Panc1 (cell line): ENCODE measurements around the gene PHF13. TPM values are rescaled to one million over a fixed set of nuclear protein-coding genes. Genes with fewer than 3 reads are reported as not detected.
A peak's percentile ranks its signal among the peaks of the same experiment; 100 is the strongest.

Experiments
- ATAC-seq: fragments of 200-7000 bp; cut with Tn5 transposase; 2 replicates; pipeline ENCODE4 v1.9.1; 2020; ENCODE audit warnings: mild to moderate bottlenecking, moderate library complexity
- BruUV-seq: library from RNA; stranded (reverse); fragments of 400-500 nt; replicated peaks from 2 replicates; lab custom pipeline; 2021; lab: Mats Ljungman, UMichigan
- CTCF ChIA-PET: fragments of 300-600 bp; sonication (Branson Sonifier 250); formaldehyde crosslinking; loops from one replicate; lab custom pipeline; 2022; ENCODE audit warnings: antibody characterized with exemption; lab: Charles Lee
- POLR2A ChIA-PET: fragments of 300-600 bp; sonication (Branson Sonifier 250); formaldehyde crosslinking; loops from one replicate; lab custom pipeline; 2022; ENCODE audit warnings: antibody characterized with exemption; lab: Charles Lee
- DNase-seq: peaks from one replicate; pipeline ENCODE4 v3.0.0-alpha.2; 2010; ENCODE audit warnings: low read depth, low spot score
- H3K27ac ChIP-seq: 2 replicates; pipeline ENCODE4 v1.5.1; 2011; ENCODE audit warnings: mild to moderate bottlenecking, low read length, inconsistent platforms
- H3K27me3 ChIP-seq: fragments of 200-500 bp; sonication (Bioruptor generic); 2 replicates; pipeline ENCODE4 v1.6.0; 2014; ENCODE audit warnings: low read length, inconsistent platforms; ENCODE audit not compliant: control insufficient read depth, insufficient read depth
- H3K36me3 ChIP-seq: fragments of 200-500 bp; sonication (Bioruptor generic); 2 replicates; pipeline ENCODE4 v1.5.1; 2014; ENCODE audit warnings: inconsistent platforms, mild to moderate bottlenecking, low read length, moderate library complexity; ENCODE audit not compliant: control insufficient read depth, insufficient read depth
- H3K4me1 ChIP-seq: 2 replicates; pipeline ENCODE4 v1.5.1; 2011; ENCODE audit warnings: inconsistent platforms, mild to moderate bottlenecking, low read length, moderate library complexity; ENCODE audit not compliant: control insufficient read depth, insufficient read depth
- H3K4me3 ChIP-seq, 2 experiments: 2 replicates each; pipeline ENCODE4 v1.5.1; 2011 to 2012; ENCODE audit warnings: low read depth in 2 of 2, low read length in 2 of 2, mild to moderate bottlenecking in 2 of 2, inconsistent platforms in 1 of 2, moderate library complexity in 1 of 2
- H3K9me3 ChIP-seq: fragments of 200-500 bp; sonication (Bioruptor generic); 2 replicates; pipeline ENCODE4 v1.5.1; 2014; ENCODE audit warnings: low read depth, mild to moderate bottlenecking, inconsistent platforms, low read length, moderate library complexity; ENCODE audit not compliant: control insufficient read depth, insufficient read depth
- POLR2AphosphoS5 ChIP-seq: IDR thresholded peaks from 2 replicates; pipeline ENCODE4 v1.6.1; 2012; ENCODE audit warnings: mild to moderate bottlenecking, low read depth, low read length, moderate library complexity
- TCF7L2 ChIP-seq: IDR thresholded peaks from 2 replicates; pipeline ENCODE4 v1.6.1; 2011; ENCODE audit warnings: mild to moderate bottlenecking, low read depth, low read length, inconsistent platforms
- in situ Hi-C: cut with HindIII; loops from 2 replicates; pipeline ENCODE4 v1.10.0; 2016; ENCODE audit warnings: low sequenced_read_pairs, low pct_unique_long_range_greater_than_20kb
- intact Hi-C: fragments of 100-400 bp; cut with micrococcal nuclease; formaldehyde crosslinking; loops from one replicate; pipeline ENCODE4 v1.10.0; 2022; ENCODE audit not compliant: unreplicated experiment
- total RNA-seq: library from RNA; stranded (reverse); gene quantifications from one replicate; pipeline ENCODE4 v1.2.1, GENCODE V29; 2021; ENCODE audit not compliant: unreplicated experiment
- TF ChIP-seq, protein P1 (sequence below): fragments of 450-650 bp; IDR thresholded peaks from 2 replicates; pipeline ENCODE4 v1.5.1; 2017; ENCODE audit warnings: mild to moderate bottlenecking
- TF ChIP-seq, protein P2 (sequence below), 2 experiments: IDR thresholded peaks; 2 replicates each; pipeline ENCODE4 v1.6.1; 2011 to 2012; ENCODE audit warnings: low read depth in 2 of 2, control low read depth in 1 of 2, low read length in 1 of 2, mild to moderate bottlenecking in 1 of 2, moderate library complexity in 1 of 2; ENCODE audit not compliant: insufficient read depth in 1 of 2

The PHF13 gene
- total RNA-seq, 1 experiment from 2014 or later, result 41.8 TPM

DNA sequence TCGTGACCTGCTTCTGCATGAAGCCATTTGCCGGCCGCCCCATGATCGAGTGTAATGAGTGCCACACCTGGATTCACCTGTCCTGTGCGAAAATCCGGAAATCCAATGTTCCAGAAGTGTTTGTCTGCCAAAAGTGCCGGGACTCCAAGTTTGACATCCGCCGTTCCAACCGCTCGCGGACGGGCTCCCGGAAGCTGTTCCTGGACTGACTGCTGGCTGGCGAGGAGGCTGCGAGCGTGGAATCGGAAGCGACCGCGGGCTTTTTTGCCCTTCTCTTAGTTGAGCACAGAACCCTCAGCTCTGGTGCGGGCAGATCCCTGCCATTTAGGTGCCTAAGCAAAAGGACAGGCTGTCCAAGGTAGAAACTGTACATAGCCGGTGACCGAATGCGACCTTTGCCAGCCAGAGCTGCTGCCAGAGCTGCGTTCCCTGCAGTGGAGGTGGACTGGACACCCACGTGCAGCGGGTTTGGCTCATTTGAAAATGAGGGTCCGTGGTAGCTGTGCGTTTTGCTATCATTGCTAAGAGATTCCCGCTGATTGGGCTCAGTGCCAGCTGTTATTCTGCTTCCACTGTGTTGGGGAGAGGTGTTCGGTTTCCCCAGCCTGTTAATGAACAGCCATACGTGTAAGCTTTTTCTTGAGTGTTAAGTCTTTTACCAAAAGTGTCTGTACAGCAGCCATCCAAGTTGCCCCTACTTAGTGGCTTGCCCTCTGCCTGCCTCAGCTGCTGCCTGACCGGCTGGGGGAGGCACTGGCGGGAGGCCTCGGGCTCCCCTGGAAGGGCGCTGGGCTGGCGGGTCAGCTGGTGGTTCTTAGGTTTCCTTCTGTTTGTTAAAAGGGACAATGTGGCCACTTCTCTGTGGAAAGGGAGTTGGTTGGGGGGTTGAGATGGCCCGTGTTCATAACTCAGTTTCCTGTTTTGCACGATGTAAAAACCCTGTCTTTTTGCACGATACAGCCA is 8.2 kb downstream of the PHF13 start:
- H3K9me3 ChIP-seq, result no peaks in the 10 kb centered on the region
- H3K36me3 ChIP-seq, result peaks cover 4% of the 10 kb centered on the region; the same call in 1 of the 2 replicates
- peak overlapping the region; percentile 79 for H3K27ac ChIP-seq
- no peaks in the 10 kb centered on the region for H3K27me3 ChIP-seq
- POLR2A ChIA-PET, result no interaction called here
- H3K4me3 ChIP-seq, result no peak overlapping the region
- DNase-seq (no peak), ATAC-seq (no peak)
- H3K4me1 ChIP-seq, result peaks cover 36% of the 10 kb centered on the region
- BruUV-seq, result no TSS peak
- intact Hi-C loops, result no loop called here
- TF ChIP-seq, protein P1, sequence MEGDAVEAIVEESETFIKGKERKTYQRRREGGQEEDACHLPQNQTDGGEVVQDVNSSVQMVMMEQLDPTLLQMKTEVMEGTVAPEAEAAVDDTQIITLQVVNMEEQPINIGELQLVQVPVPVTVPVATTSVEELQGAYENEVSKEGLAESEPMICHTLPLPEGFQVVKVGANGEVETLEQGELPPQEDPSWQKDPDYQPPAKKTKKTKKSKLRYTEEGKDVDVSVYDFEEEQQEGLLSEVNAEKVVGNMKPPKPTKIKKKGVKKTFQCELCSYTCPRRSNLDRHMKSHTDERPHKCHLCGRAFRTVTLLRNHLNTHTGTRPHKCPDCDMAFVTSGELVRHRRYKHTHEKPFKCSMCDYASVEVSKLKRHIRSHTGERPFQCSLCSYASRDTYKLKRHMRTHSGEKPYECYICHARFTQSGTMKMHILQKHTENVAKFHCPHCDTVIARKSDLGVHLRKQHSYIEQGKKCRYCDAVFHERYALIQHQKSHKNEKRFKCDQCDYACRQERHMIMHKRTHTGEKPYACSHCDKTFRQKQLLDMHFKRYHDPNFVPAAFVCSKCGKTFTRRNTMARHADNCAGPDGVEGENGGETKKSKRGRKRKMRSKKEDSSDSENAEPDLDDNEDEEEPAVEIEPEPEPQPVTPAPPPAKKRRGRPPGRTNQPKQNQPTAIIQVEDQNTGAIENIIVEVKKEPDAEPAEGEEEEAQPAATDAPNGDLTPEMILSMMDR, result no peak
- TF ChIP-seq POLR2AphosphoS5, result no peak
- TF ChIP-seq, protein P2, sequence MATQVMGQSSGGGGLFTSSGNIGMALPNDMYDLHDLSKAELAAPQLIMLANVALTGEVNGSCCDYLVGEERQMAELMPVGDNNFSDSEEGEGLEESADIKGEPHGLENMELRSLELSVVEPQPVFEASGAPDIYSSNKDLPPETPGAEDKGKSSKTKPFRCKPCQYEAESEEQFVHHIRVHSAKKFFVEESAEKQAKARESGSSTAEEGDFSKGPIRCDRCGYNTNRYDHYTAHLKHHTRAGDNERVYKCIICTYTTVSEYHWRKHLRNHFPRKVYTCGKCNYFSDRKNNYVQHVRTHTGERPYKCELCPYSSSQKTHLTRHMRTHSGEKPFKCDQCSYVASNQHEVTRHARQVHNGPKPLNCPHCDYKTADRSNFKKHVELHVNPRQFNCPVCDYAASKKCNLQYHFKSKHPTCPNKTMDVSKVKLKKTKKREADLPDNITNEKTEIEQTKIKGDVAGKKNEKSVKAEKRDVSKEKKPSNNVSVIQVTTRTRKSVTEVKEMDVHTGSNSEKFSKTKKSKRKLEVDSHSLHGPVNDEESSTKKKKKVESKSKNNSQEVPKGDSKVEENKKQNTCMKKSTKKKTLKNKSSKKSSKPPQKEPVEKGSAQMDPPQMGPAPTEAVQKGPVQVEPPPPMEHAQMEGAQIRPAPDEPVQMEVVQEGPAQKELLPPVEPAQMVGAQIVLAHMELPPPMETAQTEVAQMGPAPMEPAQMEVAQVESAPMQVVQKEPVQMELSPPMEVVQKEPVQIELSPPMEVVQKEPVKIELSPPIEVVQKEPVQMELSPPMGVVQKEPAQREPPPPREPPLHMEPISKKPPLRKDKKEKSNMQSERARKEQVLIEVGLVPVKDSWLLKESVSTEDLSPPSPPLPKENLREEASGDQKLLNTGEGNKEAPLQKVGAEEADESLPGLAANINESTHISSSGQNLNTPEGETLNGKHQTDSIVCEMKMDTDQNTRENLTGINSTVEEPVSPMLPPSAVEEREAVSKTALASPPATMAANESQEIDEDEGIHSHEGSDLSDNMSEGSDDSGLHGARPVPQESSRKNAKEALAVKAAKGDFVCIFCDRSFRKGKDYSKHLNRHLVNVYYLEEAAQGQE (IDR thresholded peaks at IDR 0.05; ENCODE audit: insufficient read depth in 1 of 2, low read depth in 2 of 2, low read length in 1 of 2), result no peak
- CTCF ChIA-PET, result no interaction called here
- in situ Hi-C loops, result no loop called here

DNA sequence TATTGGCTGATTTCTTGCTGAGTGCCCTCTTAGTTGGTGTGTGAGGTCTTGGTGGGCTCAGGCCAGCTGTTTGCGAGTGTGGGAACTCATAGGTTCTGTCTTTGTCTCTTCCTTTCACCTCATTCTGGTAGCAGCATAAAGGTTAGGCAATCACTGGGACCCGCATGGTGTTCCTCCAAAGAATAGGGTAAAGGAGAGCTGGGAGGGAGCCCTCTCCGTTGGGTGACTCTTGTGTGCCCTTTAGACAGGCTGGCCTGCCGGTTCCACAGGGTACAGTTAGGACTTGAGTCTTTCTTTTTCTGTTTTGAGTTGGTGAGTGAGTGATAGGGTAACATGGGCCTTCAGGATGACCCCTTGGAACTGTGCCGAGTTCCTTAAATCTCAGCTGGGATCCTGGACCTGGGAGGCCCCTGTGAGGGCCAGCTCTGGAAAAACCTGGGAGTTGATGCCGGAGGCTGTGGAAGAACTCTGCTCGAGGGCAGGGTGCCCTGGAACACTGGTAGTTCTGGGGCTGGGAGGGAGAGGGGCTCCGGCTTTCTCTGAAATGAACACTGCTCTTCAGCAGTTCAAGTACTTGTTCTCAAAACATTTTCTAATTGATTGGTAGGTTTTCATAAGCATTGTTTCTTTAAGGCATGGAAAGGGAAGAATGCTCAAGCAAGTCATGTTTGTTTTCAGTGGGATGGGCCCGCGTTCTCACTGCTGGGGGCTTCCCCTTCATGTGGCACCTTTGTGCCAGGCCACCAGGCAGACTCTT is 9.0 kb downstream of the PHF13 start:
- ChIA-PET POLR2A (no interaction called here), CTCF (no interaction called here)
- in situ Hi-C loops, result no loop called here
- TF ChIP-seq, protein P1, result no peak
- TF ChIP-seq TCF7L2, result no peak
- Histone ChIP-seq H3K27me3 (no peaks in the 10 kb centered on the region), H3K4me1 (peaks cover 32% of the 10 kb centered on the region), H3K36me3 (peaks cover 4% of the 10 kb centered on the region; the same call in 1 of the 2 replicates), H3K27ac (peak overlapping the region; percentile 79), H3K9me3 (no peaks in the 10 kb centered on the region), H3K4me3 (no peak overlapping the region)
- DNase-seq (no peak), ATAC-seq (no peak)
- TSS peak; percentile 21 for BruUV-seq
- intact Hi-C loops, result no loop called here
